AG10803 (cell line): ENCODE data around the gene FAAP20.

Experiments used
- DNase-seq: peaks from one replicate; pipeline ENCODE4 v3.0.0; 2010; ENCODE audit warnings: low read depth
- H3K4me3 ChIP-seq: 2 replicates; pipeline ENCODE4 v1.5.1; 2011; ENCODE audit warnings: mild to moderate bottlenecking, low read length, control low read depth
- CTCF ChIP-seq: conservative IDR thresholded peaks from 2 replicates; pipeline ENCODE4 v1.5.1; 2011; ENCODE audit warnings: mild to moderate bottlenecking, low read length, control low read depth, inconsistent platforms

Gene FAAP20

DNA sequence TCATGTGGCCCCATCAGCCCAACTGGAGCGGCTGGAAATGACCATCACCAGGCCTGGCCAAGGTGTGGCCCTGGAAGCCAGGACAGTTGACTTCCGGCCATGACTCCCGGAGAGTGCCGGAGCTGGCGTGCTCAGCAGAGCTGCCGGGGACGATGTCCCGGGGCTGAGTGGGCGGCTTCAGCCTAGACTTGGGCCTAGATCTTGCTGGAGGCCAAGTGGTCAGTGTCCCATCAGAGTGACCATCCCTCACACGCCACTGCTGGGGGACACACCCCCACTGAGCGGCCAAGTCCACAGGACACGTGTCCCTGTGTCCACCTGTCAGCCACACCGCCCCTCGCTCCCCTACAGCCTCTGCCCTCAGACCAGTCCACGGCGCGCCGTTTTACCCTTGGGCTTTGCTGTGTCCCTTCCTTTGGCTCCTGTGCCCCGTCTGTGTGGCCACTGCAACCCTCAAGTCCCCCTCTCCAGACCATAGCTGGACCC is 4.0 kb downstream of the FAAP20 start:
- DNase-seq, result no peak
- peak overlapping the region; percentile 73 for H3K4me3 ChIP-seq
- no peak for TF ChIP-seq CTCF

- TF ChIP-seq CTCF, result 0 out of 2 replicates have a peak, but pooled peaks have one; percentile 4
- peak overlapping the region; percentile 73 for H3K4me3 ChIP-seq
- DNase-seq, result peak; percentile 95
Observed at GRCh38 chr1:2189459-2190425, 4.8 kb downstream of the FAAP20 start.

DNA sequence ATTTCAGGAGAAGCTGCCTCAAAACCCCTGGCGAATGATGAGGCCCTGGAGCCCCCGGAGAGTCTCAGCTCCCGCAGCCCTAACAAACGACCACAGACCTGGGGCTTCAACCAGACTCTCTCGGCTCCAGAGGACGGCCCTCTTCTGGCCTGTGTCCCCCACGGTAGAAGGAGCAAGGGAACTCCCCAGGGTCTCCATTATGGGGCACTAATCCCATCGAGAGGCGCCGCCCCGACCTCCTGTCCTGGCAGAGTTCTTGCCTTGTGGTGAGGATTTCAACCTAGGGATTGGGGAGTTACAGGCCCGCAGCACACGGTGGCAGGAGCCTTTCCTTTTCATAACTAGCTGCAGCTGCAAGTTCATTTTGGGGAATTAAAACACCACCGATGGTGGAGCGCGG is 6.2 kb downstream of the FAAP20 start:
- no peak overlapping the region for H3K4me3 ChIP-seq
- DNase-seq, result no peak
- TF ChIP-seq CTCF, result no peak

DNA sequence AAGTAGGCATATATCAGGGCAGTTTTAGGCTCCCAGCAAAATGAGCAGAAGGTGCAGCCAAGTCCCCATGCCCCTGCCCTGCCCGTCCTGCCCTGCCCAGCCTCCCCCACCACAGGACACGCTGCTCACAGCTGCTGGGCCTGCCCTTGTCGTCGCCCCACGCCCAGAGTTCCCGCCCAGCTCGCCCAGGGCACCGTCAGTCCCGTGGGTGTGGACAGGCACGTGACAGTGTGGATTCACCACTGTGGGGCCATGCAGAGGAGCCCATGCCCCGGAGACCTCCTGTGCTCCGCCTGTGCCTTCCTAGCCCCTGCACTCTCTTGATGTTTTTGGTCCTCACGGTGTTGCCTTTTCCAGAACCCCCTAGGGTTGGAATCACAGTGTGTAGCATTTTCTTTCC is 7.0 kb downstream of the FAAP20 start:
- no peak for DNase-seq
- TF ChIP-seq CTCF, result no peak
- no peak overlapping the region for H3K4me3 ChIP-seq

- no peak for TF ChIP-seq CTCF
- DNase-seq, result no peak
- no peak overlapping the region for H3K4me3 ChIP-seq
Observed at GRCh38 chr1:2186901-2187300, 7.7 kb downstream of the FAAP20 start.

DNA sequence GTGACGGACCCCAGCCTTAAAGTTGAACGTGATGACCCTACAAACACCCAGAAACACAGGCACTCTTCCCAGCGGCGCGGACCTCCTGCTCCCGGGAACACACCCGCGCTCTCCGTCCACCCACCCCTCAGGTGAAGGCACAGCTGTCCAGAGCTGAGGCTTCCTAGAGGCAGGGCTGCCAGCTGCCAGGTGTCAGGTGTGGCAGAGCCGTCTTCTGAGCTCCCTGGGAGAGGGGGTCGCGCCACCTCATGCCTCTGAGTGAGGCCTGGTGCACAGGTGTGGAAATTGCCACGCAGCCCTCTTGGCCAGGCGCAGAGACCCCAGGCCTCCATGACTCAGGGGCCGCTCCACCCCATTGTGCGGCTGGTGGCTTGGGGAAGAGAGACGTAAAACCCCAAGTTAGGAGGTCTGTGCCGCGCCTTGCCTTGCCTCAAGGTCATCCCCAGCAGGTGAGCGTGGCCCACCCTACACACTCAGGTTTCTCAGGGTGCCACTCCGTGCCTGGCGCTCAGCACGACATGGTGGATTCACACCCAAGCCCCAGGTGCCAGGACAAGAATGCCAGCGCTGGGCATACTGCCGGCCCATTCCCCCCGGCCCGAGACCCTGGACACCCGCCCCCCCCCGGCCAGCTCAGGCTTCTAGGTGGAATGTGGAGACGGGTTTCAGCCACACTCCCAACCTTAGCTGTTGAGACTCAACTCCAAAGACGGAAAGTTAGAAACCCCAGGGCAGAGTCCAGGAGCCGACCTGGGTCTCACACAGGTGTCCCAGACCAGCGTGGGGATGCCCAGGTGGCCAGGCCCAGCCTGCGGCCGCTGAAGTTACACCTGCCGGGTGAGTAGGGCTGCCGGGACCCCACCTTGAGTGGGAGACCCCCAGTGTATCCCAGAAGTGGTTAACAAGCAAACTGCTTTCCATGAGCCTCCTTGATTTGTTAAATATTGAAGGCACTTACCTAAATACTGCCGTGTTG is 8.4 kb downstream of the FAAP20 start:
- no peak for TF ChIP-seq CTCF
- no peak for DNase-seq
- H3K4me3 ChIP-seq, result no peak overlapping the region
